ENCODE results near the gene OR2B6.
"Not testable (repeated sequence)": the region's sequence is repeated elsewhere in the genome, so short reads cannot be mapped to it uniquely, and the experiment has no call there.

Gene OR2B6

DNA sequence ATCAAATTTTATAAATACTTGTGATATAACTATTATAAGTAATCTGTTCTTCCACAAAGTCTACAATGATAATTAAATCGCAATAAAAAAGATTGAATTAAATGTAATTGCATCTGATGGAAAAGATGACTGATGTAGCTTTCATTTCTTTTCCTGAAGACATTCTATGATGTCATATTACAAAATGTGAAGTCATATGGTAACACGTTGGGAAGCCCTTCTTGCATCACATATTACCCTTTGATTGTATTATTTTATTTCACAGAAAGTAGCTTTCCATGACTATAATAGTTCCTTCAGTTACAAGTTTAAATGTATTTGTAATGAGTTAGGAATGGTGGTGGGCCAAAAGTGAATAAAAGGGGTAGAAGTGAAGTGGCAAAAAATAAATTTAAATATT, 25.8 kb upstream of the OR2B6 start:
- no peak overlapping the region for H3K4me3 Mint-ChIP-seq
- peaks cover 22% of the 10 kb centered on the region for H3K9me3 Mint-ChIP-seq
- no peaks in the 10 kb centered on the region for H3K36me3 Mint-ChIP-seq (ENCODE audit: low read depth)
- H3K4me1 Mint-ChIP-seq = no peaks in the 10 kb centered on the region
- peaks cover 5% of the 10 kb centered on the region for H3K27me3 Mint-ChIP-seq (ENCODE audit: low read depth, poor library complexity)
- H3K27ac Mint-ChIP-seq = no peak overlapping the region
- TF ChIP-seq, protein P1, sequence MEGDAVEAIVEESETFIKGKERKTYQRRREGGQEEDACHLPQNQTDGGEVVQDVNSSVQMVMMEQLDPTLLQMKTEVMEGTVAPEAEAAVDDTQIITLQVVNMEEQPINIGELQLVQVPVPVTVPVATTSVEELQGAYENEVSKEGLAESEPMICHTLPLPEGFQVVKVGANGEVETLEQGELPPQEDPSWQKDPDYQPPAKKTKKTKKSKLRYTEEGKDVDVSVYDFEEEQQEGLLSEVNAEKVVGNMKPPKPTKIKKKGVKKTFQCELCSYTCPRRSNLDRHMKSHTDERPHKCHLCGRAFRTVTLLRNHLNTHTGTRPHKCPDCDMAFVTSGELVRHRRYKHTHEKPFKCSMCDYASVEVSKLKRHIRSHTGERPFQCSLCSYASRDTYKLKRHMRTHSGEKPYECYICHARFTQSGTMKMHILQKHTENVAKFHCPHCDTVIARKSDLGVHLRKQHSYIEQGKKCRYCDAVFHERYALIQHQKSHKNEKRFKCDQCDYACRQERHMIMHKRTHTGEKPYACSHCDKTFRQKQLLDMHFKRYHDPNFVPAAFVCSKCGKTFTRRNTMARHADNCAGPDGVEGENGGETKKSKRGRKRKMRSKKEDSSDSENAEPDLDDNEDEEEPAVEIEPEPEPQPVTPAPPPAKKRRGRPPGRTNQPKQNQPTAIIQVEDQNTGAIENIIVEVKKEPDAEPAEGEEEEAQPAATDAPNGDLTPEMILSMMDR (IDR thresholded peaks at IDR 0.05) = no peak
- DNase-seq = no peak

DNA sequence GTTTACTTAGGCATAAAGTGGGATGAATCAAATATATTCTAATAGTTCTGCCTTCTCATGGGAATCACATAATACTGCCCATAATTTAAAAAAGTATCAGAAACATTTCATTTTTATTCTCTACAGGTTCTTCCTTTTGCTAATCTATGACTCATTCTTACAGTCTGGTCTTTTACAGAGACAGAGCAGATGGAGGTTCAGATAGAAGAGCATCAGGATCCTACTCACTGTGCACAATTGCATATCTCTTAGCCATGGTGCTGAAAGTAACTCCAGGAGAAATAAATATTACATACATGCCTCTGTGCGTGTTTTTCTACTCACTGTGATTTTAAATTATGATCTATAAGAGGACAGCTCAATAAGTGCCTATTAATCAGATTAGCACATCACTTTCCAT, 16.3 kb upstream of the OR2B6 start:
- no peak overlapping the region for H3K27ac Mint-ChIP-seq
- H3K4me3 Mint-ChIP-seq = no peak overlapping the region
- DNase-seq = no peak
- H3K4me1 Mint-ChIP-seq = no peaks in the 10 kb centered on the region
- no peaks in the 10 kb centered on the region for H3K9me3 Mint-ChIP-seq
- TF ChIP-seq, protein P1 (IDR thresholded peaks at IDR 0.05) = no peak
- no peaks in the 10 kb centered on the region for H3K36me3 Mint-ChIP-seq (ENCODE audit: low read depth)
- peaks cover 12% of the 10 kb centered on the region for H3K27me3 Mint-ChIP-seq (ENCODE audit: low read depth, poor library complexity)

DNA sequence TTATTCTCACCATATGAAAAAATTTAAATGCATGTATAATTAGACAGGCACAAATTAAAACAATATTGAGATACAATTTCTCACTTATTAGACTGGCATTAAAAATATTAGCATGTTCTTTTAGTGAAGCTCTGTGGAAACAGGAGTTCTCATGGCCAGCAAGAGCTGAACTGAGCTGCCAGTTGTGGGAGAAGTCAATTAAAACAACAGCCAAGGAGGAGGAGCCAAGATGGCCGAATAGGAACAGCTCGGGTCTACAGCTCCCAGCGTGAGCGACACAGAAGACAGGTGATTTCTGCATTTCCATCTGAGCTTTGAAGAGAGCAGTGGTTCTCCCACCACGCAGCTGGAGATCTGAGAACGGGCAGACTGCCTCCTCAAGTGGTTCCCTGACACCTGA, 14.0 kb upstream of the OR2B6 start:
- DNase-seq; H3K27ac Mint-ChIP-seq; H3K27me3 Mint-ChIP-seq (ENCODE audit: low read depth, poor library complexity); H3K36me3 Mint-ChIP-seq (ENCODE audit: low read depth); H3K9me3 Mint-ChIP-seq; H3K4me1 Mint-ChIP-seq: not testable (repeated sequence)
- H3K4me3 Mint-ChIP-seq = peak overlapping the region; percentile 19

DNA sequence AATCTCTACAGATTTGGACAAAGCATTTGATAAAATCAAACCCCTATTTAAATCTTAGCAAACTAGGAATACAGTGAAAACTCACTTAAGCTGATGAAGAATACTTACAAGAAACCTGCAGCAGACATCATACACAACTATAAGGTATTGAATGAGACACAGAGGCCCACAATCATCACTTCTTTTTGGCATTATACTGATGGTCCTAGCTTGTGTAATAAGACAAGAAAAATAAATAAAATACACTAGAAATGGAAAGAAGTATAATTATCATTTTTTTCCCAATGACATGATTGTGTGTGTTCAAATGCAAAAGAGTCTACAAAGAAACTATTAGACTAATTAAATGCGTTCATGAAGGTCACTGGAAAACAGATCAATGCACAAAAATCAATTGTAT, 8.8 kb upstream of the OR2B6 start:
- Mint-ChIP-seq H3K9me3 (peaks cover 7% of the 10 kb centered on the region), H3K4me3 (no peak overlapping the region), H3K27ac (no peak overlapping the region), H3K36me3 (ENCODE audit: low read depth) (no peaks in the 10 kb centered on the region), H3K27me3 (ENCODE audit: low read depth, poor library complexity) (peaks cover 9% of the 10 kb centered on the region), H3K4me1 (no peaks in the 10 kb centered on the region)
- TF ChIP-seq, protein P1 (IDR thresholded peaks at IDR 0.05) = no peak
- DNase-seq = no peak

DNA sequence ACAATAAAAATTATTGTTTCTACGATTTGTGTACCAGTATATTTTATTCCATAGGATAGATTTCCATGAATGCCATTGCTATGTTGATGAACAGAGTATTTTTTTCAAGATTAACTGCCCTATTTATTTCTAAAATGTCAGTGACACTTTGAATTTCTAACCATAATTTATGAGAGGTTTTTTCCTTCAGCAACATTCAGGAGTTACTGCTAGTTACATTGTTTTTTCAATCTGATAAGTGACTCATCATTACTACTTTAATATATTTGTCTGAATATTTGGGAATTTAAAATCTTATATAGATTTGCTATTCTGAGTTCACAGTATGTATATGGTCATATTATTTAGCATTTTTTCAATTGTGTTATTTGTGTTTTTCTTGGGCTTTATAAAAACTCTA, 6.0 kb upstream of the OR2B6 start:
- TF ChIP-seq, protein P1 (IDR thresholded peaks at IDR 0.05) = no peak
- H3K27me3 Mint-ChIP-seq (ENCODE audit: low read depth, poor library complexity) = peaks cover 7% of the 10 kb centered on the region

DNA sequence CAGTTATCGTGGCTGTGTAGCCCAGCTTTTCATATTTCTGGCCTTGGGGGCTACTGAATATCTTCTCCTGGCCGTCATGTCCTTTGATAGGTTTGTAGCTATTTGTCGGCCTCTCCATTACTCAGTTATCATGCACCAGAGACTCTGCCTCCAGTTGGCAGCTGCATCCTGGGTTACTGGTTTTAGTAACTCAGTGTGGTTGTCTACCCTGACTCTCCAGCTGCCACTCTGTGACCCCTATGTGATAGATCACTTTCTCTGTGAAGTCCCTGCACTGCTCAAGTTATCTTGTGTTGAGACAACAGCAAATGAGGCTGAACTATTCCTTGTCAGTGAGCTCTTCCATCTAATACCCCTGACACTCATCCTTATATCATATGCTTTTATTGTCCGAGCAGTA, 475 bp downstream of the OR2B6 start:
- Mint-ChIP-seq H3K27ac (no peak overlapping the region), H3K4me1 (peaks cover 8% of the 10 kb centered on the region), H3K36me3 (ENCODE audit: low read depth) (no peaks in the 10 kb centered on the region), H3K9me3 (no peaks in the 10 kb centered on the region), H3K4me3 (no peak overlapping the region), H3K27me3 (ENCODE audit: low read depth, poor library complexity) (peaks cover 8% of the 10 kb centered on the region)
- no peak for DNase-seq
- TF ChIP-seq, protein P1 (IDR thresholded peaks at IDR 0.05) = no peak

More for the DNA sequence above, 6.0 kb upstream of the OR2B6 start:
- Mint-ChIP-seq H3K27ac (no peak overlapping the region), H3K9me3 (peaks cover 7% of the 10 kb centered on the region), H3K36me3 (ENCODE audit: low read depth) (no peaks in the 10 kb centered on the region), H3K4me1 (no peaks in the 10 kb centered on the region), H3K4me3 (no peak overlapping the region)
- no peak for DNase-seq
